GM18907 (cell line): ENCODE data around the gene GLCCI1.
"Not testable (repeated sequence)": the region's sequence is repeated elsewhere in the genome, so short reads cannot be mapped to it uniquely, and the experiment has no call there.

ENCODE experiments used
- ATAC-seq: cut with Tn5 transposase; IDR thresholded peaks from one replicate; pipeline ENCODE4 v1.9.1; 2021; ENCODE audit warnings: mild to moderate bottlenecking, moderate library complexity; ENCODE audit not compliant: unreplicated experiment

The GLCCI1 gene

GRCh38 chr7:8042796-8043535 is 74.4 kb downstream of the GLCCI1 start:
- no peak for ATAC-seq

DNA sequence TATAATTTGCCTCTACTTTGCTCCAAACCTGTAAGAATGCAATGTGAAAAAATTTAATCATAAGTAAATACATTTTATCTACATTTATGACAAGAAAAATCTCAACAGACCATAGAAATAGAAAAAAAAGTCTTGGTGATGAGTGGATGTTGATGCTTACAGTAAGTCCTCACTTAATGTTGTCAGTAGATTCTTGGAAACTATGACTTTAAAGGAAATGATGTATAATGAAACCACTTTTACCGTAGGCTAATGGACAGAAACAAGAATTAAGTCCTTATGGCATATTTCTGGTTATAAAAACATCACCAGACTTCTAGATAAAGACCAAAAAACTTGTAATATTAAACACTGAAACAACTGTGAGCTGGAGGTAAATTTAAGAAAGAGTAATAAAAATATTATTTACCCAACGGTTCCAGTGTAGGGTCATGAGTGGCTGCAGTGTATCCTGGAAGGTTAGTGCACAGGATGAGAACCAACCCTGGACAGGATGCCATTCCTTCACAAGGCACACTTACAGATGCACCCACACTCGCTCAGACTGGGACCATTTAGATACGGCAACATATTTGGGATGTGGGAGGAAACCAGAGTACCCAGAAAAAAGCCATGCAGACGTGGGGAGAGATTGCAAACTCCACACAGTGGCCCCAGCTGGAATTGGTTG is 76.3 kb downstream of the GLCCI1 start:
- no peak for ATAC-seq

DNA sequence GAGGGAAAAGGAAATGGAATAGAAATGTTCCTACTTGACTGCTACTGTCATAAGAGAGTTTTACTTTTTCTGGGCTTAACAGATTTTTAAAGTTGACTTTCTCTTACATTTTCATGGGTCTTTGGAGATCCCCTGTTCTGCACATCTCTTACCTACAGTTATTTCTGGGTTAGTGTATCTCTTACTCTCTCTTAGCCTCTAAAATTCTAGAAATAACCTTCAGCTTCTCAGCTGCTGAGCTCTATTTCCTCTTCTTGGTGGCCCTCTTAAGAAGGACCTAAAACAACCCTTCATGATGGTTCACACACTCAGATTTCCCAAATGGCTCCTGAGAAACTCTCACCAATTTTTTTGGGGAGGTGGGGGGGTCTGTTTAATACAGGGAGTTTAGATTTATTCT is 79.5 kb downstream of the GLCCI1 start:
- not testable (repeated sequence) for ATAC-seq

DNA sequence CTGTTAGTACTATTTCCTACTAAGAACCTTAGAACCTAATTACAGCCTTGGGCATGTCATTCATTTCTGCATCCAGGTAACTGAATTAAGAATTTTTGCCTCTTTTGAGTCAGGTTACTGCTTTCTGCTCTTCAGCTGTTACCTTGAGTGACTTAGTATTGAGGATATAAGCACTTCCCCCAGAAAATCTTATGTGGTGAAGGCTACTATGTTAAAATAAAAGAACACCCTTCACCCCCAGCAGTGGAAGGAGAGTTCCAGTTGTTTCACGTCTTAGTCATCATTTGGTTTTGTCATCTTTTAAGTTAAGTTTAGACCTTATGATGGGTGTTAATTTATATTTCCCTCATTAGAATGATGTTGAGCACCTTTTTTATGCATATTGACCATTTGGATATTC is 82.8 kb downstream of the GLCCI1 start:
- no peak for ATAC-seq

DNA sequence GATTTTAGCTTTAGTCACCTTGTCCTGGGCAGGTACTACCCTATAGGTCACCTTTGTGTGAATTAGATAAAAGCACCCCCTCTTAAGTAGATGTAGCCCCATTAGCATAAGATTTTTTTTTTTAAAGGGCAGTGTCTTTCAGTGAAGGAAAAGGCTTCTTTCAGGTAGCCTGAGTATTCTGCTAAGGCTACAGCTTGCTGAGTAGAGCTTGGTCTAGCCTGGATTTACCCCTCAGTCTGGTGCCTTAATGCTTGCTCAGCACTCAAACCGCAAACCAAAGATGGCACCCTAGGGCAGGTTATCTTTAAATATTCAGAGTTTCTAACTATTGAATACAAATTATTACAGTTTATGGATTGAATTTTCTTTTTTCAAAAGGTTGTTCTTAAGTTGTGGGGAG is 83.4 kb downstream of the GLCCI1 start:
- no peak for ATAC-seq

DNA sequence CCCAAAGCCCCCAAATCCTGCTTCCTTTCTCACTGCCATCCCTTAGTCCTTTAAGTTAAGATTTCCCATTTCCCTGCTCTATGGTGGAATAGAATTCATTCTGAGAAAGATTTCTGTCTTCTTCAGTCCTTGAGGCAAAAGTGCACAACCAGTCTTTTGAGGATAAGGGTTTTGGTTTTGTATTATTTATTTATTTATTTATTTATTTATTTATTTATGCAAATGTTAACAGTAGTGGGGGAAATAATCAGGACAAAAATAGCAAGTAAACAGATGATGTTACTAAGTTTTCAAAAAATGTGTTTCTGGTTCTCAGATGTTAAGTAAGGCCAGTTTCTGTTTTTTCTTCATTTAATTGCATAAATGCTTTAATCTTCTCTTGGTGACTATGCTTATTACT is 84.2 kb downstream of the GLCCI1 start:
- ATAC-seq = no peak

- no peak for ATAC-seq
These were observed 87.8 kb downstream of the GLCCI1 start for GRCh38 chr7:8056439-8056838.

DNA sequence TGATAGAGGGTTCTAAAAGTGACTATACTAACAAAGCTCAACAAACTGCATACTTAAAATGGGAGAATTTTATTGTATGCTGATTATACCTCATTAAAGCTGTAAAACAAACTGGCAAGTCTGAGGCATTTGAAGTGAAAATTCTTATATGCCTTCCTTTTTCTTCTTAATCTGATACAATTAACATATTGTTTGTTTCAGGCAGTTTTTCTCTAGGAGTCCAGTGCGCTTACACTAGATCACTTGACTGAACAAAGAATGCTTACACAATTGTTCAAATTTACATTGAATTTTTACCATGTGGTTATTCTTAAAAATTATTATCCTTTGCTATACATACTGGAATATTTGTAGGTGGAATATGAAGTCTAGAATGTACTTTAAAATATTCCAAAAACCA is 89.0 kb downstream of the GLCCI1 start:
- ATAC-seq = no peak

GRCh38 chr7:8058322-8058721 is 89.7 kb downstream of the GLCCI1 start:
- no peak for ATAC-seq

- ATAC-seq = no peak
These were observed 90.3 kb downstream of the GLCCI1 start for GRCh38 chr7:8058852-8059251.

GRCh38 chr7:8060241-8060640 is 91.6 kb downstream of the GLCCI1 start:
- no peak for ATAC-seq

DNA sequence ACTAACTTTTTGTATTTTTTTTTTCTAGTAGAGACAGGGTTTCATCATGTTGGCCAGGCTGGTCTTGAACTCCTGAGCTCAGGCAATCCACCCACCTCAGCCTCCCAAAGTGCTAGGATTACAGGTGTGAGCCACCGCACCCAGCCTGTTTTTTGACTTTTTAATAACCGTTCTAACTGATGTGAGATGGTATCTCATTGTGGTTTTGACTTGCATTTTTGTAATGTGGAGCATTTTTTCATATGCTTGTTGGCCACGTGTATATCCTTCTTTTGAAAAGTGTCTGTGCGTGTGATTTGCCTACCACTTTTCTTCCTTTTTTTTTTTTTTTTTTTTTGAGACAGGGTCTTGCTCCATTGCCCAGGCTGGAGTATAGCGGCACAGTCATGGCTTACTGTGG is 94.7 kb downstream of the GLCCI1 start:
- not testable (repeated sequence) for ATAC-seq

GRCh38 chr7:8063706-8064297 is 95.2 kb downstream of the GLCCI1 start:
- no peak for ATAC-seq

DNA sequence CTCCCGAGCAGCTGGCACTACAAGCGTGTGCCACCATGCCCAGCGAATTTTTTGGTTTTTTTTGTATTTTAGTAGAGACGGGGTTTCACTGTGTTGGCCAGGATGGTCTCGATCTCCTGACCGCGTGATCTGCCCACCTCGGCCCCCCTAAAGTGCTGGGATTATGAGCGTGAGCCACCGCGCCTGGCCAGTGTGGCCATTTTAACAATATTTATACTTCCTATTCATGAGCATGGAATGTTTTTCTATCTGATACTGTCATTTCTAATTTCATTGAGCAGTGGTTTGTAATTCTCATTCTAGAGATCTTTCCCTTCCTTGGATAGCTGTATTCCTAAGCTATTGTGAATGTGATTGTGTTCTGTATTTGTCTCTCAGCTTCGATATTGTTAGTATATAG is 96.2 kb downstream of the GLCCI1 start:
- no peak for ATAC-seq

DNA sequence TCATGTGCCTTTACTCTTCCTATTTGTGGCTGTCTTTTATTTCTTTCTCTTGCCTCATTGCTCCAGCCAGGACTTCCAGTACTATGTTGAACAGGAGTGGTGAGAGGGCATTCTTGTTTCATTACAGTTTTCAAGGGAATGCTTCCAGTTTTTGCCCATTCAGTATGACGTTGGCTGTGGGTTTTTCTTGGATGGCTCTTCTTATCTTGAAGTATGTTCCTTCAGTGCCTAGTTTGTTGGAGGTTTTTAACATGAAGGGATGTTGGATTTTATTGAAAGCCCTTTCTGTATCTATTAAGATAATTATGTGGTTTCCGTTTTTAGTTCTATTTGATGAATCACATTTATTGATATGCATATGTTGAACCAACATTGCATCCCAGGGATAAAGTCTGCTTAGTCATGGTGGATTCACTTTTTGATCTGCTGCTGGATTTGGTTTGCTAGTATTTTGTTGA is 96.8 kb downstream of the GLCCI1 start:
- ATAC-seq = no peak

DNA sequence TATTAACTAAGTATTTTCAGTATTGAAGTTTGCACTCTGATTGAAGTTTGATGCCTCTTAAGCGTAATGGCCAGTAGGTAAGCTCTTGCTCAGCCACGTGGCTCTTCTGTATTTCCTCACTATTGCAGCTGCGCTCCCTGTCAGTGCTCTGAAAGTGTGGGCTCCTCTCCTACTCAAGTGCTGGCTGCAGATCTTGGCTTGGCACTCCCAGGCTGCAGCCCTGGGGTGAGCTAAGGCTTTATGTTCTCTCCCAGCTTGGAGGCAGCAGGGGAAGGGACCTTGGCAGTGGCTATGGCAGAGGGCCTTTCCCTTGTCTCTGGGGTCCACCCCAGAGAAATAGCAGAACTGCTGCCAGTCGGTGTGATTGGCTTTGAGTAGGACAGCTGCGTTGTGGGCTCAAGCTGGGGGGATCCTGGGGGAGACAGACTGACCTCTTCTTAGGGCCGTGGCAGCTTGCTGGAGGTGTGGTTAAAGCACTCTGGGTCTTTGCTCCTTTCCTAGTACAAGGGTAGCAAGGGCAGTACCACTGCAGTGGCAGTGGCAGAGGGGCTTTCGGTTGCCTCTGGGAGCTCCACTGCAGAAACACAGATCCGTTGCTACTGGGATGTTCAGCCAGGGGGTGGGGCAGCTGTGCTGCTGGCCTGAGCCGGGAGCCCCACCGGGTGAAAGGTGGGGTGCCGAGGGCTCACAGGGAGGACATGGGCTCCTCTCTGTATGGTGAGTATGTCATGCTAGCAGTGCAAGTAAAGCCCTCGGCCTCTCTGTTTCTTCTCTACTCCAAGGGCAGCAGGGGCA is 100.5 kb downstream of the GLCCI1 start:
- ATAC-seq = no peak

GRCh38 chr7:8070451-8071180 is 102.0 kb downstream of the GLCCI1 start:
- no peak for ATAC-seq

GRCh38 chr7:8078418-8078817 is 109.8 kb downstream of the GLCCI1 start:
- ATAC-seq = no peak

DNA sequence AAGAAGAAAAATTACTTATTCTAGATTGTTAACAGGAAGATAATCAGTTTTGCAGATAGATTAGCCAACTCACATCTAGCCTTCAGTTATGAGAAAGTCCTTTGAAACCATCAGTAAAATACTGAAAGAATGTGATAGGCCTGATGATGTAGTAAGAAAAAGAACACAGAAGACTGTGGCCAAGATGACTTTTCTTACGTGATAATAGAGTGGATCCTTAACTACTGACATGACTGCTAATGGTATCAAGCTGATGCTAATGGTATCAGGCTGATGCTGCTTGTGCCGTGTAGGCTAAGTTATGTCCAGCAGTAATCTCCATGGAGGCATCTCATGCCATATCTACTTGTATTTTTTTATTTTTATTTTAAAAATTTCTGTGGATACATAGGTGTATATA is 114.2 kb downstream of the GLCCI1 start:
- no peak for ATAC-seq

- no peak for ATAC-seq
These were observed 116.2 kb downstream of the GLCCI1 start for GRCh38 chr7:8084836-8085235.

DNA sequence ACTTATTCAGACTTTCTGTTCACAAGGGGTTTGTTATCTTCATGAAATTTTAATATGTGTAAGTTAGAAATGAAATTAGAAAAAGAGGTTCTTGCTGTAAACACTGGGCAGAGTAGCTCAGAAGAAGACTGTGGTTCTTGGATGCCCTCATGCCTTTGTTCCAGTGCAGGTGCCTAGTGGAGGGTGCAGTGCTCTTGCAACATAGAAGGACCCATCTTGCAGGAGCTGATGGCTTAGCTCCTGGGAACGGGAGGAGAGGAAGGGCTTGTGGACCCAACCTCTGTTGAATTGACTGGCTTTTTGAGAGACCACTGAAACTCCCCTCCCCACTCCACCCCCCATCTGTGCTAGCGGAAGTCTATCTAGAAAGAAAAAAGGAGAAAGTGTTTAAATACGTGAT is 116.8 kb downstream of the GLCCI1 start:
- no peak for ATAC-seq
